ENCODE results near the gene ZNF17. TPM values are rescaled to one million over a fixed set of nuclear protein-coding genes. Genes with fewer than 3 reads are reported as not detected.

ZNF17 gene
- total RNA-seq, 2 donors from 2014 or later, result 10.8 to 14.5 TPM

- intact Hi-C loops (cut with DNase I), result no loop called here
- no peaks in the 10 kb centered on the region for H3K36me3 ChIP-seq
- H3K4me1 ChIP-seq (replicated peaks), result peaks cover 6% of the 10 kb centered on the region
- TF ChIP-seq CTCF (IDR thresholded peaks at IDR 0.05), result no peak
- no peak for TF ChIP-seq POLR2AphosphoS5 (IDR thresholded peaks at IDR 0.05)
- TF ChIP-seq POLR2A (IDR thresholded peaks at IDR 0.05), result no peak
- WGBS, result 71% methylated on average over 4 of the region's 4 CpGs
- no peak for DNase-seq (ENCODE audit: low spot score)
- H3K27ac ChIP-seq, result no peak overlapping the region
- no peaks in the 10 kb centered on the region for H3K27me3 ChIP-seq (replicated peaks; ENCODE audit: insufficient read depth)
- H3K9me3 ChIP-seq, result no peaks in the 10 kb centered on the region
- H3K4me3 ChIP-seq, result no peak overlapping the region
Observed at GRCh38 chr19:57437931-57438330, 27.0 kb downstream of the ZNF17 start.

DNA sequence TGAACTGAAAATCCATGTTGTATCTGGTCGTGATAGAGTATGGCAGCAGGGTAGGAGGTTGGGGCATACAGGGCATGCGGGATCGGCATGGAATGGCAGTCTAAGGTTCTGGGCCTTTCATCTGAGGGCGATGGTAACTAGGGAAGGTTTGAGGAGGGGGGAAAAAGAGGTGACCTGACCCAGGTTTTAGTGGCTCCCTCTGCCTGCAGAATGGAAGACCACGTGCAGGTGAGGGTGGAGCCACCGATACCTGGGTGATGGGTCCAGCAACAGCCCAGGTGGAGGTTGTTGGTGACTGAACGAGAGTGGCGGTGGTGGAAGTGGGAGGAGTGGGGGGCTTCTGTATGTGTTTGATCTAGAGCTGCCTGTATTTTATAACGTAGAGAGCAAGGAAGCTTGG, 28.0 kb downstream of the ZNF17 start:
- TF ChIP-seq POLR2AphosphoS5 (IDR thresholded peaks at IDR 0.05), result no peak
- no peak for TF ChIP-seq CTCF (IDR thresholded peaks at IDR 0.05)
- no peak for TF ChIP-seq POLR2A (IDR thresholded peaks at IDR 0.05)
- no peaks in the 10 kb centered on the region for H3K36me3 ChIP-seq
- H3K9me3 ChIP-seq, result no peaks in the 10 kb centered on the region
- 86% methylated on average over 9 of the region's 9 CpGs for WGBS
- DNase-seq (ENCODE audit: low spot score), result no peak
- peaks cover 6% of the 10 kb centered on the region for H3K4me1 ChIP-seq (replicated peaks)
- no peak overlapping the region for H3K27ac ChIP-seq
- H3K4me3 ChIP-seq, result no peak overlapping the region
- no peaks in the 10 kb centered on the region for H3K27me3 ChIP-seq (replicated peaks; ENCODE audit: insufficient read depth)
- intact Hi-C loops (cut with DNase I), result no loop called here

DNA sequence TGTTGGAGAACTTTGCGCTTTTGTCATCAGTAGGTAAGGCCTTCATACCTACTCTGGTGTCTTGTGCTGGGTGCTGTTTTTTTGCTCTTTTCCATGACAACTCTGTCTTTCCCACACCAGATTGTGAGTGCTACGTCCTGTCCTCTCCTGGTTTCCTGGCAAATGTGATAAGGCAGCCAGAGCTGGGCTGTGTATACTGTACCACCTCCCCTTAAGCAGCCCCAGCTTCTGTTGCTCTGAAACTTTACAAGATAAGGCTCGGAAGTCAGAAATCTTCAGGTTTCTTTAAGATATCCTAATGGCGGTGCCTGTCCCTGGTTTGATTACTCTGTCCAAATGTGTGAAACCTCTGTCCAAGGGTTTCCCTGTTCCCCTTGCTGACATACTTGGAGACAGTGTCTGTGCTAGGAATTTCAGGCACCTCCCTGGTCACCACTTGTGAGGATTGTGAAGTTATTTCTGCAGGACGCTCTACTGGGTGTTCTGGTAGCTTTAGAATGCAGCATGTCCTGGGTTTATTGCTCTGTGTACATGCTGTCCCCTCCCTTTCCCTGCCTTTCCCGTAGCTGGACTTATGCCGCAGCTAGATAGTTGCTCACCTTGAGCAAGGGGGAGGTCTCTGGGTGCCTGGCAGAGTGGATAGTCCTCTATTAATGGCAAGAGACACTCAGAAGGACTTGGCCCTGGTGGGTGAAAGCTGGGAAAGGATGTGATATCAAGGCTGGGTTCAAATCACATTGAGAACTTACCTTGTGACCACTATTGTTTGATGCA, 31.2 kb downstream of the ZNF17 start:
- 83% methylated on average over 7 of the region's 7 CpGs for WGBS
- H3K27me3 ChIP-seq (replicated peaks; ENCODE audit: insufficient read depth), result no peaks in the 10 kb centered on the region
- no peak overlapping the region for H3K27ac ChIP-seq
- no peaks in the 10 kb centered on the region for H3K36me3 ChIP-seq
- no peaks in the 10 kb centered on the region for H3K9me3 ChIP-seq
- H3K4me1 ChIP-seq (replicated peaks), result no peaks in the 10 kb centered on the region
- no peak overlapping the region for H3K4me3 ChIP-seq
- DNase-seq (ENCODE audit: low spot score), result no peak
- no peak for TF ChIP-seq CTCF (IDR thresholded peaks at IDR 0.05)
- intact Hi-C loops (cut with DNase I), result no loop called here

DNA sequence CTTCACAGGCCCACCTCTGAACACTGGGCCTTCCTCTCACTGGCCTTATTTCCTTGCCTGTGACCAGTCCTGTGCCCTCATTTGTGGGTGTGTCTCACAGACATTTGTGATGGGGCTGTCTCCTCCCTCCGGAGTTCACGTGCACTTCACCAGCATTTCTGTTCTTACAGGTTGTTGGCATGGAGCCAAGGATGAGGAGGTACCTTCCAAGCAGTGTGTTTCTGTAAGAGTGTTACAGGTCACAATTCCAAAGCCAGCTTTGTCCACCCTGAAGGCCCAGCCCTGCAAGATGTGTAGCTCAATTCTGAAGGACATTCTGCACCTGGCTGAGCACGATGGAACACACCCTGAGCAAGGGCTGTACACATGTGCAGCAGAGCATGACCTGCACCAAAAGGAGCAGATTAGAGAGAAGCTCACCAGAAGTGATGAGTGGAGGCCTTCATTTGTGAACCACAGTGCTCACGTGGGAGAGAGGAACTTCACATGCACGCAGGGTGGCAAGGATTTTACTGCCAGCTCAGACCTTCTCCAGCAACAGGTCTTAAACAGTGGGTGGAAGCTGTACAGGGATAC, 32.2 kb downstream of the ZNF17 start:
- Histone ChIP-seq H3K4me3 (no peak overlapping the region), H3K36me3 (no peaks in the 10 kb centered on the region), H3K9me3 (no peaks in the 10 kb centered on the region), H3K27ac (no peak overlapping the region), H3K27me3 (replicated peaks; ENCODE audit: insufficient read depth) (no peaks in the 10 kb centered on the region), H3K4me1 (replicated peaks) (no peaks in the 10 kb centered on the region)
- intact Hi-C loops (cut with DNase I), result no loop called here
- DNase-seq (ENCODE audit: low spot score), result no peak
- no peak for TF ChIP-seq CTCF (IDR thresholded peaks at IDR 0.05)
- no peak for TF ChIP-seq POLR2AphosphoS5 (IDR thresholded peaks at IDR 0.05)
- TF ChIP-seq POLR2A (IDR thresholded peaks at IDR 0.05), result no peak
- WGBS, result 70% methylated on average over 5 of the region's 5 CpGs

DNA sequence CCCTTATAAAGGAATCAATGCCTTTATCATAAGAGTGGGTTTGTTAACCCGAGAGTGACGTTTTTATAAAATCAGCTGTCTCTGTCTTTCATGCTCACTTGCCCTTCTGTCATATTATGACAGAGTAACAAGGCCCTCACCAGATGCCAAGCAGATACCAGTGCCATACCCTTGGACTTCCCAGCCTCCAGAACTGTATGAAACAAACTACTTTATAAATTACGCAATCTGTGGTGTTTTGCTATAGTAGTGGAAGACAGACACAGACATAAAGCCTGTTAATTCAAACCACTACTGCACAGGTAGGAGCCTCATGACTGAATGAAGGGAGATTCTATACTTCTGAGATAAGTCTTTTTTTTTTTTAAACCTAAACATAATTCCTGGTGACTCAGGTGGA, 41.3 kb downstream of the ZNF17 start:
- Histone ChIP-seq H3K9me3 (no peaks in the 10 kb centered on the region), H3K27ac (no peak overlapping the region), H3K27me3 (replicated peaks; ENCODE audit: insufficient read depth) (no peaks in the 10 kb centered on the region), H3K36me3 (no peaks in the 10 kb centered on the region), H3K4me3 (no peak overlapping the region), H3K4me1 (replicated peaks) (no peaks in the 10 kb centered on the region)
- WGBS, result 98% methylated on average over 3 of the region's 3 CpGs
- TF ChIP-seq POLR2AphosphoS5 (IDR thresholded peaks at IDR 0.05), result no peak
- TF ChIP-seq POLR2A (IDR thresholded peaks at IDR 0.05), result no peak
- TF ChIP-seq CTCF (IDR thresholded peaks at IDR 0.05), result no peak
- no peak for DNase-seq (ENCODE audit: low spot score)
- intact Hi-C loops (cut with DNase I), result no loop called here

Measured in prostate gland (tissue), 2 donors.